NCI-H1694 (cell line): ENCODE results near the gene TMEM217.
"Not testable (repeated sequence)": the region's sequence is repeated elsewhere in the genome, so short reads cannot be mapped to it uniquely, and the experiment has no call there.

ENCODE experiments used
- DNase-seq: peaks from one replicate; lab custom pipeline; 2025; lab: John Stamatoyannopoulos, UW

Gene TMEM217

DNA sequence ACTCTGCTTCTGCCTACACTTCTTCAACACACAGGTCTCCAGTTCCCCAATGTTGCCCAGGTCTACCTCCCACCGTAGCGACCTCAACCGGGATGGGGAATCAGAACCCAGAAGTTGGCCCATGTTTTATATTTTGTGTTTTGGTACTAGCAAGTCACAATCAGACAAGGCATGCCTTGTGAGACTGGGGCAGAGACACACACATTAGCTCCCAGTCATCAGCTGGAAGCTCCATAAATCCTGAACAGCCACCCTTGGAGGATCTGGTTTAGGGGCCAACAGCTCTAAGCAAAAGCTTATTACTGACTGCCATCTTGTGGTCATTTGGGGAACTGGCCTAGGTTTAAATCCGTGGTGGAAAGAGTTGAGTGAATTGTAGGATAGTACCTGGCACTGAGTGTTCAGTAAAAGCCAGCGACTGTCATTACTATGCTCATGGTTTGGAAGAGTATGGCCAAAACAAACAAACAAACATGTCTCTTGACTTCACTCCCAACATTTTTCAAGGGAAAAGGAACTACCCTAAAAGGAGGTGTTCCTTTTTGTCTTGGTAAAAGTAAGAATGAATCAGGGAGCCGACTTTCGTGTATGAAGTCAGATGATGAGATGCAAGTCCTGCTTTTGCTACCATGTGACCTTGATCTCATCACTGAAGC, 47.5 kb downstream of the TMEM217 start:
- DNase-seq: peak; percentile 88

DNA sequence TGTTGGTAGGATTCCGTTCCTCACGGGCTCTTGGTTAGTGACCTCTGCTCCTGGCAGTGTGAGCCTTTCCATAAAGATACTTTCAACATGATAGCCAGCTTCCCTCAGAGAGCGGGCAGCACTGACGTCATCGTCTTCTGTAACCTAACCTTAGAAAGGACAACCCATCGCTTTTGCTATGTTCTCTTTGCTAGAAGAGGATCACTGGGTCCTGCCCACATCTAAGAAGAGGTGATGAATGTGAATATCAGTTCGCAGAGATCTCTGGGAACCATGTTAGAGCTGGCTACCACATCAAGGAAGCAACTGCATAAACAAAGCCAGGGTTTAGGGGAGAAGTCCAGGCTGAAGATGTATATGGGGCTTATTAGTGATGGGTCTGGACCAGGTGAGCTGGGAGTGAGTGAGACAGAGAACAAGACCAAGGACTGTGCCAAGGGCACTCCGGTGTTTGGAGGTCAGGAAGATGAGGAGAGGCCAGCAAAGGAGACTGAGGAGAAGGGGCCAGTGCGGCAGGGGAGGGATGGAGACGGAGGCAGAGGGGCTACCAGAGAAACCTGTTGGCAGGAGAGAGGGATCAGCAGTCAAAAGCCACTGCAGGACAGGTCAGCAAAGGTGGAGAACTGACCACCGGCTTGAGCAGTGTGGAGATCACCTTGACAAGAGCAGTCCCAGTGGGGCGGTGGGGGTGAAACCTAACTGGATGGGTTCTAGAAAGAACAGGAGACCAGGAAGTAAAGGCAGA, 48.3 kb downstream of the TMEM217 start:
- no peak for DNase-seq

DNA sequence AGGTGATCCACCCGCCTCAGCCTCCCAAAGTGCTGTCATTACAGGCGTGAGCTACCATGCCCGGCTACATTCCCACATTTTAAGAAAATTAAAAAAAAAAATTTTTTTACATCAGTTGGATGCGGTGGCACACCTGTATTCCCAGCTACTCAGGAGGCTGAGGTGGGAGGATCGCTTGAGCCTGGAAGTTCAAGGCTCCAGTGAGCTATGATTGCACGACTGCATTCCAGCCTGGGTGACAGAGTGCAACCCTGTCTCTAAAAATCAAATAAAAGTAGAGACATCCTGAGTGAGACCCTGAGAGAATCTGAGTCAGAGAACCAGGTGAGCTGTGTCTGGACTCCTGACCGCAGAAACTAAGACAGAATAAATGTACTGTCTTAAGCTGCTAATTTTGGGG, 49.2 kb downstream of the TMEM217 start:
- no peak for DNase-seq

DNA sequence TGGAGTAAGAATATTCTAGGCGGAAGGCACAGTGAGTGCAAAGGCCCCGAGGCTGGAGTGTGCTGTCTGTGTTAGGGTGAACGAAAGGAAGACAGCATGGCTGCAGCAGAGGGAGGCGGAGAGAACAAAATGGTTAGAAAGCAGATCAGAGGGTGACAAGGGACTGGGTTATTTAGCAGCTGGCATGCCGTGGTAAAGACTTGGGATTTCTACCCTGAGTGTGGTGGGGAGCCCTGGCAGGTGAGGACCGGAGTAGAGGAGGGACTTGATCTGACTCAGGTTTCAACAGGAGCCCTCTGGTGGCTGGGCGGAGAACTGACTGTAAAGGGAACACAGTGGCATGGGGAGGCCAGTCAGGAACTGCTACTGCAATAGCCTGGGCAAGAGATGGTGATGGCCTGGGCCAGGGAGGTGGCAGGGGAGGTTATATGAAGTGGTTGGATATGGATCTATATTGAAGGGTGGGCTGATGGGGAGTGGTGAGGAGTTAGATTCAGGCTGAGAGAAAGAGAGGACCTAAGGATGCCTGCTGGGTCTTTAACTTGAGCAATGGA, 50.0 kb downstream of the TMEM217 start:
- peak; percentile 46 for DNase-seq

DNA sequence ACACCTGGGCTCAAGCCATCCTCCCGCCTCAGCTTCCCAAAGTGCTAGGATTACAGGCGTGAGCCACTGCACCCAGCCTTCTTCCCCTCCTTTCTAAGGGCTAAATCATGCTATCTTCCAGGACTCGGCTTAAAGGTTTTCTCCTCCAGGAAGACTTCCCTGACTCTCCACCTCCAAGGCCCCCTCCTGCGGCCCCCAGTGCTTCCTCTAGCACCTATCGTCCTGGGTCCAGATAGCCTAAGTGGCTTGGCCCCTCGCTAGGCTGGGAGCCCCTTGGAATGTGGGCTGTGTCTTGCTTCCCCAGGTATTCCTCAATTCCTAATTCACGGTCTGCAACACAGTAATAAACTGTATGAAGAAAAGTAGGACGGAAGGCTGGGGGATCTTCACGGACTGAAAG, 51.3 kb downstream of the TMEM217 start:
- no peak for DNase-seq

DNA sequence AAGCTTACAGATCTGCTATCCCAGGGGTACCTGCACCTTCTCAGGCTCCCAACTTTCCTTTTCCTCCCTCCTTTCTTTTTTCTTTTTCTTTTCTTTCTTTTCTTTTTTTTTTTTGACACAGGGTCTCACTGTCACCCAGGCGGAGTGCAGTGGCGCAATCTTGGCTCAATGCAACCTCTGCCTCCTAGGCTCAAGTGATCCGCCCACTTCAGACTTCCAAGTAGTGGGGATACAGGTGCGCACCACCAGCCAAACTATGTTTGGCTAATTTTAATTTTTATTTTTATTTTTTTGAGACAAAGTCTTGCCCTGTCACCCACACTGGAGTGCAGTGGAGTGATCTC, 52.0 kb downstream of the TMEM217 start:
- DNase-seq: no peak

DNA sequence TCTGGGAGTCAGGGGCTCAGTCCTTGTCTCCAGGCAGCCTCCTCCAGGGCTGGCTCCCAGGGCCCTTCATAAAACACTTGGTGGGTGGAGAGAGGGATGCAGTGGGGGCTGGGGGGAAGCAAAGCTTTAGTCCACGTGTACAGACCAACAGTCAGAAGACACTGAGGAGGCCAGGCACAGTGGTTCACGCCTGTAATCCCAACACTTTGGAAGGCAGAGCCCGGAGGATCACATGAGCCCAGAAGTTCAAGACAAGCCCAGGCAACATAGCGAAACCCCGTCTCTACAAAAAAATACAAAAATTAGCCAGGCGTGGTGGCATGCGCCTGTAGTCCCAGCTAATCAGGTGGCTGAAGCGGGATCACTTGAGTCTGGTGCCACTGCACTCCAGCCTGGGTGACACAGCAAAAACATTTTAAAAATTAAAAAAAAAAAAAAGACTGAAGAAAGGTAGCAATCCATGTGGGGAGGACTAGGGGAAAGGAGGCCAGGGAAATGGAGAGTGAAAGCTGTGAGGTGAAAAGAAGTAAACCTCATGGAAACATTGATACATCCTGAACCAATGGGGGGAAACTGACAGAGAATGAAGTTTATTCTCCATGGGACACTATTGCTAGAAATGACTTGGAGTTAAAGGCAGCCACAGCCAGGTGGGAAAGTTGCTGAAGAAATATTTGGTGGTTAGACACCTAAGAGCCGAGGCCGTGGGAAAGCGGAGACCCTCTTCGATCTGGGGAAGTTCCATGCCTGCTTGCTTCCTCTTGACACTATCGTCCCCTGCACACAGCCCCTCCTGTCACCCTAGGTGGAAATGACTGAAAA, 52.6 kb downstream of the TMEM217 start:
- peak; percentile 4 for DNase-seq

DNA sequence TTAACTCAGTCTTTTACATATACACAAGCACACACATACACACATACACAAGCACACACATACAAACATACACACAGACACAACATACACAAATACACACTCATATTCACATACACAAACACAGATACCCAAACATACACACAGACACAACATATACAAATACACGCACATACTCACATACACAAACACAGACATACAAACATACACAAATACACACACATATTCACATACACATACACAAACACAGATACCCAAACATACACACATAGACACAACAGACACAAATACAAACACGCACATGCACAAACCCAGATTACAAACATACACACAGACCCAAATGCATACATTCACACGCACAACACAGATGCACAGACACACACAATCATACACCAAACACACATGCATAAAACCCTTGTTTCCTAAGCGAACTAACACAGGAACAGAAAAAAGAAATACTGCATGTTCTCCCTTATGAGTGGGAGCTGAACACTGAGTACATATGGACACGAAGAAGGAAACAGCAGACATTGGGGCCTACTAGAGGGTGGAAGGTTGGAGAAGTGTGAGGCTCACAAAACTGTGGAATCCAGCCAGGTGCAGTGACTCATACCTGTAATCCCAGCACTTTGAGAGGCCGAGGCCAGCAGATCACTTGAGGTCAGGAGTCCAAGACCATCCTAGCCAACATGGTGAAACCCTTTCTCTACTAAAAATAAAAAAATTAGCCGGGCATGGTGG, 53.8 kb downstream of the TMEM217 start:
- no peak for DNase-seq

DNA sequence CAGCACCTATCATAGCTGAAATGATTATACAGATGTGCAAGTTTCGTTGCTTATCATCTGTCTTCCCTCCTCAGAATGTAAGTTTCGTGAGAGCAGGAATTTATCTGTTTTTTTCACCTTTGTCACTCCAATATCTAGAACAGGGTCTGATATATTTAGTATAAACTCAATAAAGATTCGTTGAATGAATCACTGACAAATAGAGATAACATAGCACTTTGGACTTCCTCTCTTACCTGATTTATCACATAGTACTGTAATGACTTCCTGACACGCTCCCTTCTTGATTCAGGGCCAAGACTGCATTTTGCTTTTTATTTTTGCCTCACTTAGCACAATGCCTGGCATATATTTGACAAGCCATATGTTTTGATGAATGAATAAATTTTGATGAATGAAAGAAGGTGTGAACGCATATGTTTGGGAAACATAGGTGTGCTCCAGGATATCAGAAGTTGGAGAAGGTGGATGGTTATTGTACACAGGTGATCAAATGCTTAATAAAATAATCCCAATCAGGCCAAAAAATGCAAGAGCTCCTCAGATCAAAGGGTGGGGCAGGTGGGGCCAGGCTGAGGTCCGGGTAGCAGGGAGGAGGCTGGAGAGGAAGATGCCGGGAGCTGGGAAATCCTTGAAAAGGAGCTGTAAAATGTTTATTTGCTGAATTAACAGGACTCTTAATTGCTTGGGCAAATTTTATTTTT, 55.0 kb downstream of the TMEM217 start:
- DNase-seq: peak; percentile 36

DNA sequence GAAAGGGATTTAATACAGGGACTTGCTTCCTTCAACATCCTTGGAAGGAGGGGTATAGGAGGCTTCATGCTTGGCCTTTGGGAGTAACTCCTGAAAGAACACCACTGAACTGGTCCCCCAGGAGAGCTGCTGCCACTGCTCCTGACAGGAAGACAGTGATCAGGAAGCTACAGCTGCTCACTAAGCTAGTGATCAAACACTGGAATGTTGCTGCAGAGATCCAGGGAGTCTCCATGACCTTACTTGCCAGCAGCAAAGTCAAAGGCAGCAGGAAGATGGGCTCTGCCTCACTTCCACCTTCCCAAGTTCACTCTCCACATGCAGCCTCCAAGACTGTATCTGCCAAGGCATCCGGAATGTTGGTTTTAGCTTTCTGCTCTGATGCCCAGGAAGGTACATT, 56.2 kb downstream of the TMEM217 start:
- DNase-seq: no peak

DNA sequence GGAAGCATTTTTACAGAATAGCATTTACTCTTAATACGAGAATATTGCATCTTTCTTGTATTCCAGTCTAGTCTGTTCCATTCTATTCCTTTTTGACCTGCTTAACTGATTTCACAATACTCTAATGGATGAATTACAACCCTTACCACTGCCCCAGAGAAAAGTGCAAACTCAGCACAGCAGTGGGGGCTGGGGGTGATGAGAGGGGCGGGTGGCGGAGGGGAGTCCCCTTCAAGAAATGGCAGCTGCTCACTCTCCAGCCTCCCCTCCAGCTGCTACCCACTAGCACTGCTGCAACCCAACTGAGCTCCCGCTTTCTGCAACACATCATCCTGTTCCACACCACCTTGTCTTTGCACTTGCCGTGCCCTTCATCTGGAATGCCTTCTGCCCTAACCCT, 57.9 kb downstream of the TMEM217 start:
- DNase-seq: no peak

DNA sequence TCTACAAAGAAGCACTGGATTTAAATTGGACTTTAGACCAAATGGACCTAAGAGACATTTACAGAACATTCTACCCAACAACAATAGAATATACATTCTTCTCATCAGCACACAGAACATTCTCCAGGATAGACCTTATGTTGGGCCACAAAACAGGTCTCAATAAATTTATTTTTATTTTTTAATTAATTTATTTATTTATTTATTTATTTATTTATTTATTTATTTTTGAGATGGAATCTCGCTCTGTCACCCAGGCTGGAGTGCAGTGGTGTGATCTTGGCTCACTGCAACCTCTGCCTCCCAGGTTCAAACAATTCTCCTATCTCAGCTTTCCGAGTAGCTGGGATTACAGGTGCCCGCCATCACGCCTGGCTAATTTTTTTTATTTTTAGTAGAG, 61.5 kb downstream of the TMEM217 start:
- DNase-seq: not testable (repeated sequence)

DNA sequence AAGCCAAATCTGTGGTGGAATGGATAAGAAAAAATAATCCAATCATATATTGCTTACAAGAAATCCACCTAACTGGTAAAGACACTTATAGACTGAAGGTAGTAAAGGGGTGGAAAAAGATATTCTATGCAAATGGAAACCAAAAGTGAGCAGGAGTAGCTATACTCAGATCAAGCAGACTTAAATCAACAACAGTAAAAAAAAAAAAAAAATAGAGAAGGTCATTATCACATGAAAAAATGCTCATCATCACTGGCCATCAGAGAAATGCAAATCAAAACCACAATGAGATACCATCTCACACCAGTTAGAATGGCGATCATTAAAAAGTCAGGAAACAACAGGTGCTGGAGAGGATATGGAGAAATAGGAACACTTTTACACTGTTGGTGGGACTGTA, 63.1 kb downstream of the TMEM217 start:
- not testable (repeated sequence) for DNase-seq

DNA sequence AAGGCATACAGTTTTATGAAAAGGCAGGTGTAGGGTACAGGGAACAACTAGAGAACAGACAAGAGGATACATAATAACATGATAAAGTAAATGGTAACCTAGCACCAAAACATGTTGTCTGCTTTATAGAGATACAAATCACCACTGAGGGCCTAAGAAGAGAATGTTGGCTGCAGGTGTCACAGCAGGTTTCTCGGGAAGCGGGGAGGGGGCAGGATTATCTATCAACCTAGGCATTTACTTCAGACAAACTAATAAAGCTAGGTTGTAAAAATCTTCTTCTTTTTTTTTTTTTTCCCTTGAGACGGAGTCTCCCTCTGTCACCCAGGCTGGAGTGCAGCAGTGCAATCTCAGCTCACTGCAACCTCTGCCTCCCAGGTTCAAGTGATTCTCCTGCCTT, 65.3 kb downstream of the TMEM217 start:
- no peak for DNase-seq

DNA sequence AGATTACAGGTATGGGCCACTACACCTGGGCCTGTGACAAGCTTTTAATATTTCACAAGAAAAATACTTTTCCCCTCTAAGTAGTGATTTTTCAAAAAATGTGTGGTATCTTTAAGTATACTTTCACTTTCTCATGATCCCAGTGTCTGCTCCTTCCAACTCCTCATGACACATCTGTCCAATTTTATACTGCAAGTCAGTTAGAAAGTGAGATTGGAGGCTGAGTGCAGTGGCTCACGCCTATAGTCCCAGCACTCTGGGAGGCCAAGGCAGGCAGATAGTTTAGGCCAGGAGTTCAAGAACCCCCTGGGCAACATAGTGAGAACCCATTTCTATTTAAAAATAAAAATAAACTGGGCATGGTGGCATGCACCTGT, 67.8 kb downstream of the TMEM217 start:
- DNase-seq: no peak

DNA sequence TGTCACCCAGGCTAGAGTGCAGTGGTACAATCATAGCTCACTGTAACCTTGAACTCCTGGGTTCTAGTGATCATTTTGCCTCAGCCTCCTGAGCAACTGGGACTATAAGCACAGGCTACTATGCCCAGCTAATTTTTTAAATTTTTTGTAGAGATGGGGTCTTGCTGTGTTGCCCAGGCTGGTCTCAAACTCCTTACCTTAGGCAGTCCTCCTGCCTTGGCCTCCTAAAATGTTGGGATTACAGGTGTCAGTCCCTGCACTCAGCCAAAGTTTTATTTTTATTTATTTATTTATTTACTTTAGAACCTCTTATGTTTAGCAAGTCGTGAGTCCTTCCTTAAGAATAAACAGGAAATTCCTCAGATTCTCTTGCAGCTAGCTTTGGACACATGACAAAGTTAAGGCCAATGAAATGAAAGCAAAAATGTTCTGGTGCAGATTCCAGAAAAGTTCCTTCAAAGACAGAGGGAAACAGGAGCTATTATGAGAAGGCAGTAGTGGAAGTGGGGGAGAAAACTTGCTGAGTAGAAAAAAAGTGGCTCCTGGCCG, 68.9 kb downstream of the TMEM217 start:
- no peak for DNase-seq

DNA sequence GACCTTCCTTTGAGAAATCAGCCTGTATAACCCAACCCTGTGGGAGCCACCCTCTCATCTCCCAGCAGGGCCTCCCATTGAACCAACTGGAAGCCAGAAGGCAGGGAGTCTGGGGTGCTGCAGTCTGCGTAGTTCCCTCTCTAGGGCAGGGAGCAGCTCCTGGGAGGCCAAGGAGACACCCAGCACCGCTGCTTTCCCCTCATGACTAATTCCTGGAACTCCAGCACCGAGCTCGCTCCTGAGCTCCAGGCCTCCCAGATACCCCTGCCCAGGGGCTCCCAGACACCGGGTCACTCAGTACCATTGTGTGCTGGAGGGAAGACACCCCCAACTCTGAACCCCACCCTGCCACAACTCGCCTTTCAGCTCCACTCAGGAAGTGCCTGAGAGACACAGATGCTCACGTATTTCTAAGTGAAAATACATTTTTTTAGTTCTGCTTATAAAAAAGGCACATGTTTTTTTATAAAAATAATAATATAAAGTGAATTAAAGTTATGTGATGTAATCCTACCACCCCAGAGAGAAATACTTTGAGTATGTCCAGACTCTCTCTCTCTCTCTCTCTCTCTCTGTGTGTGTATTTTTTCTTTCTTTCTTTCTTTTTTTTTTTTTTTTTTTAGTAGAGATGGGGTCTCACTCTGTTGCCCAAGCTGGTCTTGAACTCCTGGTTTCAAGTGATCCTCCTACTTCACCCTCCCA, 70.5 kb downstream of the TMEM217 start:
- no peak for DNase-seq

DNA sequence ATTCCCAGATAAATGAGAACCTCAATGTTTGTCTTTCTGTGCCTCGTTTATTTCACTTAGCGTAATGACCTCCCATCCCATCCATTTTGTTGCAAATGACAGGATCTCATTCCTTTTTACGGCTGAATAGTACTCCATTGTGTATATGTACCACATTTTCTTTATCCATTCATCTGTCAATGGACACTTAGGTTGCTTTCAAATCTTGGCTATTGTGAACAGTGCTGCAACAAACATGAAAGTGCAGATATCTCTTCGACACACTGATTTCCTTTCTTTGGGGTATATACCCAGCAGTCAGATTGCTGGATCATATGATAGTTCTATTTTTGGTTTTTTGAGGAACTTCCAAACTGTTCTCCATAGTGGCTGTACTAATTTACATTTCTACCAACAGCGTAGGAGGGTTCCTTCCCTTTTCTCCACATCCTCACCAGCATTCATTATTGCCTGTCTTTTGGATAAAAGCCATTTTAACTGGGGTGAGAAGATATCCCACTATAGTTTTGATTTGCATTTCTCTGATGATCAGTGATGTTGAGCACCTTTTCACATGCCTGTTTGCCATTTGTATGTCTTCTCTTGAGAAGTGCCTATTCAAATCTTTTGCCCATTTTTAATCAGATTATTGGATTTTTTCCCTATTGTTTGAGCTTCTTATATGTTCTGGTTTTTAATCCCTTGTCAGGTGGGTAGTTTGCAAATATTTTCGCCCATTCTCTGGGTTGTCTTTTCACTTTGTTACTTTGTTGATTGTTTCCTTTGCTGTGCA, 71.8 kb downstream of the TMEM217 start:
- DNase-seq: not testable (repeated sequence)

DNA sequence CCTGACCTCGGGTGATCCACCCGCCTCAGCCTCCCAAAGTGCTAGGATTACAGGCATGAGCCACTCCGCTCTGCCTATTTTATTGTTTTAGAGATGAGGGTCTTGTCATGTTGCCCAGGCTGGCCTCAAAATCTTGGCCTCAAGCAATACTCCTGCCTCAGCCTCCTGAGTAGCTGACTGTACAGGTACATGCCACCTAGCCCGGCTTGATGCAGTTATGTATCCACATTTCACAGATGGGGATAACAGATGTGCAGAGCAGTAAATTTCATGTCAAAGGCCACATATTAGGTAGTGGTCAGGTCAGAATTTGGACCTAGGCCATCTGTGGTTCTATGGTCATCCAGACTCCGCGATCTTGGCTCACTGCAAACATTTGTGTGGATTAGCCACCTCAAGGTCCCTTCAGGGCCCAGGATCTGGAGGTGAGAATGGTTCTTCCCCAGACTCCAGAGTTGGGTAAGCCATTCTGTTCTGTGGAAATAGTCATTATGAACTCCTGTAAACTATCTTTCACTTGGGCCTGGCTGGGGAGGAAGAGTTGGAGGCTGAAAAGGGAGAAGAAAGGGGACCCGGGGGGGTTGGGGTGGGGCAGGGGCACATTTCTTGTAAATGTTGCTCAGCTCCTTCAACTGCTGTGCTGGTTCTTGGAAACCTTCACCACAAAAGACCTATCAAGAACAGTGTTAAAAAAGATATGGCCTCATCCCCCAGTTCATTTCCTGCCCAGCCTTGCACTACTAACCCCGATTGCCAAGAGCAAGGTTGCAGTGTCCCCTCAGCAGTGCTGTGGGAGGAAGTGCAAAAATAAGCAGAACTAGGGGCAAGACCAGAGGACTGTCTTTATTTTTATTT, 75.0 kb downstream of the TMEM217 start:
- no peak for DNase-seq
